Measurements from ENCODE around the gene NLK. TPM values are rescaled to one million over a fixed set of nuclear protein-coding genes. Genes with fewer than 3 reads are reported as not detected.
"Not testable (repeated sequence)": the region's sequence is repeated elsewhere in the genome, so short reads cannot be mapped to it uniquely, and the experiment has no call there.

NLK gene
- total RNA-seq, 1 donor from 2014 or later, result 25.4 TPM

- TF ChIP-seq, protein P1, sequence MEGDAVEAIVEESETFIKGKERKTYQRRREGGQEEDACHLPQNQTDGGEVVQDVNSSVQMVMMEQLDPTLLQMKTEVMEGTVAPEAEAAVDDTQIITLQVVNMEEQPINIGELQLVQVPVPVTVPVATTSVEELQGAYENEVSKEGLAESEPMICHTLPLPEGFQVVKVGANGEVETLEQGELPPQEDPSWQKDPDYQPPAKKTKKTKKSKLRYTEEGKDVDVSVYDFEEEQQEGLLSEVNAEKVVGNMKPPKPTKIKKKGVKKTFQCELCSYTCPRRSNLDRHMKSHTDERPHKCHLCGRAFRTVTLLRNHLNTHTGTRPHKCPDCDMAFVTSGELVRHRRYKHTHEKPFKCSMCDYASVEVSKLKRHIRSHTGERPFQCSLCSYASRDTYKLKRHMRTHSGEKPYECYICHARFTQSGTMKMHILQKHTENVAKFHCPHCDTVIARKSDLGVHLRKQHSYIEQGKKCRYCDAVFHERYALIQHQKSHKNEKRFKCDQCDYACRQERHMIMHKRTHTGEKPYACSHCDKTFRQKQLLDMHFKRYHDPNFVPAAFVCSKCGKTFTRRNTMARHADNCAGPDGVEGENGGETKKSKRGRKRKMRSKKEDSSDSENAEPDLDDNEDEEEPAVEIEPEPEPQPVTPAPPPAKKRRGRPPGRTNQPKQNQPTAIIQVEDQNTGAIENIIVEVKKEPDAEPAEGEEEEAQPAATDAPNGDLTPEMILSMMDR (conservative IDR thresholded peaks at IDR 0.05), result no peak
- Mint-ChIP-seq H3K27ac (no peak overlapping the region), H3K4me3 (no peak overlapping the region), H3K36me3 (peaks cover 13% of the 10 kb centered on the region), H3K27me3 (no peaks in the 10 kb centered on the region), H3K9me3 (no peaks in the 10 kb centered on the region), H3K4me1 (ENCODE audit: unreplicated experiment) (no peaks in the 10 kb centered on the region)
- DNase-seq (ENCODE audit: extremely low spot score, unreplicated experiment), result no peak
Observed at GRCh38 chr17:28199728-28200127, 157.3 kb downstream of the NLK start.

- Mint-ChIP-seq H3K36me3 (peaks cover 13% of the 10 kb centered on the region), H3K27me3 (no peaks in the 10 kb centered on the region), H3K9me3 (no peaks in the 10 kb centered on the region), H3K4me3 (no peak overlapping the region), H3K4me1 (ENCODE audit: unreplicated experiment) (no peaks in the 10 kb centered on the region), H3K27ac (no peak overlapping the region)
- TF ChIP-seq, protein P1 (conservative IDR thresholded peaks at IDR 0.05), result no peak
- no peak for DNase-seq (ENCODE audit: extremely low spot score, unreplicated experiment)
Observed at GRCh38 chr17:28201315-28201714, 158.8 kb downstream of the NLK start.

DNA sequence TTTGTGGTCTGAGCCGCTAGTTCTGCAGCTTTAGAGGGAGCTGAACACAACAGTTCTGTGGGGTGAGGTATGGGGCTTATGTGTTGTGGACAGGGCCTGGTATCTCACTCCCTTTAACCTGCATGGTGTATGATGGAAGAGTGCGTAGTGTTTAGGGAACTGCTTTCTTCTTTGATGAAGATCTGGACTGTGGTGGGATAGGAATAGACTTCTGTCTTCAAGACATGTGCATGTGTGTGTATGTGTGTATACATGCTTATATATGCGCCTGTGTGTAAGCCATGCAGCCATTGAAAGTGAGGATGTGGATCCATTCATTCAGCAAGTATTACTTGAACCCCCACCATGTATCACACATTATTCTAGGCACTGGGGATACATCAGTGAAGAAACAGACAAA, 161.8 kb downstream of the NLK start:
- H3K36me3 Mint-ChIP-seq, result no peaks in the 10 kb centered on the region
- no peaks in the 10 kb centered on the region for H3K27me3 Mint-ChIP-seq
- no peak for DNase-seq (ENCODE audit: extremely low spot score, unreplicated experiment)
- TF ChIP-seq, protein P1 (conservative IDR thresholded peaks at IDR 0.05), result no peak
- H3K9me3 Mint-ChIP-seq, result no peaks in the 10 kb centered on the region
- no peak overlapping the region for H3K4me3 Mint-ChIP-seq
- no peaks in the 10 kb centered on the region for H3K4me1 Mint-ChIP-seq (ENCODE audit: unreplicated experiment)
- no peak overlapping the region for H3K27ac Mint-ChIP-seq

- H3K36me3 Mint-ChIP-seq, result no peaks in the 10 kb centered on the region
- DNase-seq (ENCODE audit: extremely low spot score, unreplicated experiment), result no peak
- no peaks in the 10 kb centered on the region for H3K27me3 Mint-ChIP-seq
- TF ChIP-seq, protein P1 (conservative IDR thresholded peaks at IDR 0.05), result no peak
- no peak overlapping the region for H3K4me3 Mint-ChIP-seq
- H3K4me1 Mint-ChIP-seq (ENCODE audit: unreplicated experiment), result no peaks in the 10 kb centered on the region
- no peak overlapping the region for H3K27ac Mint-ChIP-seq
- no peaks in the 10 kb centered on the region for H3K9me3 Mint-ChIP-seq
Observed at GRCh38 chr17:28204751-28205150, 162.3 kb downstream of the NLK start.

DNA sequence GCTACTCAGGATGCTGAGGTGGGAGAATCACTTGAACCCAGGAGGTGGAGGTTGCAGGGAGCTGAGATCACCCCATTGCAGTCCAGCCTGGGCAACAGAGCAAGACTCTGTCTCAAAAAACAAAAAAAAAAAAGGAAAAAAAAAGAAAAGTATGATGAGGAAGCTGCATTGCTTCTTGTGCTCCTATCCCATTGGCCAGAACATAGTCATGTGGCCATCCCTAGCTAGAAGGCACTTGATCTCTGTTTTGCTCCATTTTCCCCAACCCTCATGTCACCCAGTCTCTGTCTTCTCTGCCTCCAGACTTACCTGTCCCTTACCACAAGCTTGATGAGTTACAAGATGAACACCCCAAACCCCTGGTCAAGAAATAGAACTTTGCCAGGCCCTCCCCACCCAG, 163.8 kb downstream of the NLK start:
- Mint-ChIP-seq H3K4me1 (ENCODE audit: unreplicated experiment) (no peaks in the 10 kb centered on the region), H3K4me3 (no peak overlapping the region), H3K9me3 (no peaks in the 10 kb centered on the region), H3K27me3 (no peaks in the 10 kb centered on the region), H3K27ac (no peak overlapping the region), H3K36me3 (no peaks in the 10 kb centered on the region)
- TF ChIP-seq, protein P1 (conservative IDR thresholded peaks at IDR 0.05), result no peak
- no peak for DNase-seq (ENCODE audit: extremely low spot score, unreplicated experiment)

DNA sequence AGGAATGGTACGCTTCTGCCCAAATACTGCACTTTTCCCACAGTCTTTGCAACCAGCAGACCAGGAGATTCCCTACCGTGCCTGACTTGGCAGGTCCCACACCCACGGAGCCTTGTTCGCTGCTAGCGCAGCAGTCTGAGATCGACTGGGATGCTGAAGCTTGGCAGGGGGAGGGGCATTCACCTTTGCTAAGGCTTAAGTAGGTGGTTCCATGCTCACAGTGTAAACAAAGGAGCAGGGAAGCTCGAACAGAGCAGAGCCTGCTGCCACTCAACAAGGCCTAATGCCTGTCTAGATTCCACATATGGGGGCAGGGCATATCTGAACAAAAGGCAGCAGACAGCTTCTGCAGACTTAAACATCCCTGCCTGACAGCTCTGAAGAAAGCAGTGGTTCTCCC, 169.3 kb downstream of the NLK start:
- Mint-ChIP-seq H3K4me1 (ENCODE audit: unreplicated experiment) (no peaks in the 10 kb centered on the region), H3K27ac (no peak overlapping the region), H3K36me3 (no peaks in the 10 kb centered on the region), H3K27me3 (no peaks in the 10 kb centered on the region), H3K9me3 (no peaks in the 10 kb centered on the region), H3K4me3 (no peak overlapping the region)
- TF ChIP-seq, protein P1 (conservative IDR thresholded peaks at IDR 0.05), result no peak
- no peak for DNase-seq (ENCODE audit: extremely low spot score, unreplicated experiment)

- not testable (repeated sequence) for H3K27ac Mint-ChIP-seq; H3K4me1 Mint-ChIP-seq (ENCODE audit: unreplicated experiment); DNase-seq (ENCODE audit: extremely low spot score, unreplicated experiment); H3K27me3 Mint-ChIP-seq; H3K9me3 Mint-ChIP-seq; H3K36me3 Mint-ChIP-seq; H3K4me3 Mint-ChIP-seq
Observed at GRCh38 chr17:28213578-28213977, 171.1 kb downstream of the NLK start.
